GM19025 (cell line): ENCODE data around the gene PPM1D.
A peak's percentile ranks its signal among the peaks of the same experiment; 100 is the strongest.
"Not testable (repeated sequence)": the region's sequence is repeated elsewhere in the genome, so short reads cannot be mapped to it uniquely, and the experiment has no call there.

Experiments
- ATAC-seq: cut with Tn5 transposase; IDR thresholded peaks from one replicate; pipeline ENCODE4 v1.9.1; 2021; ENCODE audit warnings: mild to moderate bottlenecking, low read depth, moderate library complexity; ENCODE audit not compliant: unreplicated experiment

Gene PPM1D

GRCh38 chr17:60592750-60593149 is 7.2 kb upstream of the PPM1D start:
- no peak for ATAC-seq

- not testable (repeated sequence) for ATAC-seq
Measured at GRCh38 chr17:60593441-60594036, 6.5 kb upstream of the PPM1D start.

- not testable (repeated sequence) for ATAC-seq
Measured at GRCh38 chr17:60594170-60594569, 5.8 kb upstream of the PPM1D start.

DNA sequence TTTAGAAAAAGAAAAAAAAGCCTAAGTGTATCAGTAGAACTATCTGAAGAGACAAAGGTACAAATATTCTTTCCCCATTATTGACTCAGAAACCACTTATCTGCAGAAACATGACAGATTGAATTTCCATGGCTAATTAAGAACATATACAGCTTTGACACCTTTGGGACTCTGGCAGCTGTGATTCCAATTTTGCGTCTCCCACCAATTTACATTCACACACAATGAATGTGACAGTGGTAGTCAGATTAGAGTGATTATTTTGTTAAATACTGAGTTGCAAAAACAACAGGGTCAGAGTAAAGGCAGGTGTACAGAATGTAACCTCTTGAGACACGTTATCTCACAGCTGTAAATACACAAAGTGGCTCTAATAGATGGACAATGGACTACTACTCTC is 5.3 kb upstream of the PPM1D start:
- ATAC-seq = no peak

- ATAC-seq = no peak
Measured at GRCh38 chr17:60597297-60597696, 2.7 kb upstream of the PPM1D start.

GRCh38 chr17:60598001-60598736 is 1.8 kb upstream of the PPM1D start:
- no peak for ATAC-seq

- no peak for ATAC-seq
Measured at GRCh38 chr17:60599220-60599619, 773 bp upstream of the PPM1D start.

GRCh38 chr17:60600490-60601446 is 775 bp downstream of the PPM1D start:
- ATAC-seq = peak; percentile 7

- no peak for ATAC-seq
Measured at GRCh38 chr17:60601447-60602384, 1.7 kb downstream of the PPM1D start.

DNA sequence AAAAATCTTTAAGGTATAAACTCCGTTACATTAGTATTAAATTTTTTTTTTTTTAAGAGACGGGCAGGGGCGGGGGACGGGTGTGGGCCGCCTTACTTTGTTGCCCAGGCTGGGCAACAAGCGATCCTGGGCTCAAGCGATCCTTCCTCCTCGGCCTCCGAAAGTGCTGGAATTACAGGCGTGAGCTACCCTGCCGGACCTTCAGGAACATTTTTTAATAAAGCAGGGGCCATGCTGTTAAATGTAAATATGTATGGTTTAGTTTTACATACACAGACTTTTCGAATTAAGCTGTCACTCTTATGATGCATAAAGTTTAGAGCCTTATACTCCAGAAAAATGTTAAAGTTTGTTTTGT is 2.4 kb downstream of the PPM1D start:
- ATAC-seq = no peak

GRCh38 chr17:60602871-60603270 is 2.9 kb downstream of the PPM1D start:
- ATAC-seq = no peak

DNA sequence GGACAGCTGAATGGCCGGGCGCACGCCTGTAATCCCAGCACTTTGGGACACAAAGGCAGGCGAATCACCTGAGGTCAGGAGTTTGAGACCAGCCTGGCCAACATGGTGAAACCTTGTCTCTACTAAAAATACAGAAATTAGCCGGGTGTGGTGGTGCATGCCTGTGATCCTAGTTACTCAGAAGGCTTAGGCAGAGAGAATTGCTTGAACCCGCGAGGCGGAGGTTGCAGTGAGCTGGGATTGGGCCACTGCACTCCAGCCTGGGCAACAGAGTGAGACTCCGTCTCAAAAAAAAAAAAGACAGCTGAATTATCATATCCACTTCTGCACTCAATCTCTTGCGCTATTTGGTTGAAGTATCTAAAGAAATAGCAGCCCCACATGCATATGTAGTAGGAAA is 3.5 kb downstream of the PPM1D start:
- ATAC-seq = not testable (repeated sequence)

DNA sequence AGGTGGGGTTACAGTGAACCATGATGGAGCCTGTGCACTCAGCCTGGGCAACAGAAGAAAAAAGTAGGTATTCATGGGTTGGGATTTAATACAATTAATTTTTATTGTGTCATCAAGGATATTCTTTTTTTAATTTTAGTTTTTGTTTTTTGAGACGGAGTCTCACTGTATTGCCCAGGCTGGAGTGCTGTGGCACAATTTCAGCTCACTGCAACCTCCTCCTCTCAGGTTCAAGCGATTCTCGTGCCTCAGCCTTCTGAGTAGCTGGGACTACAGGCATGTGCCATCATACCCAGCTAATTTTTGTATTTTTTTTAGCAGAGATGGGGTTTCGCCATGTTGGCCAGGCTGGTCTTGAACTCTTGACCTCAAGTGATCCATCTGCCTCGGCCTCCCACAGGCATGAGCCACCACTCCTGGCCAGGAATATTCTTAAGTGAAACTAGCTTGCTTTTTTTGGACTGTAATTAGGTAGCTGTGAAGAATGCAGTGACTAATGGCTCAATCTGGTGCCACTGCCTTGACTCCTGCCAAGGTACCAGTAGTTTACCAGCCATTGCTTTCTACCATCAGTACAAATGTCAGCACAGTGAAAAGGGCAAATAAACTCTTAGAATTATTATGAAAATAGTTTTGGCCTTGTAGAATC is 4.8 kb downstream of the PPM1D start:
- no peak for ATAC-seq

GRCh38 chr17:60606036-60606435 is 6.0 kb downstream of the PPM1D start:
- ATAC-seq = no peak

DNA sequence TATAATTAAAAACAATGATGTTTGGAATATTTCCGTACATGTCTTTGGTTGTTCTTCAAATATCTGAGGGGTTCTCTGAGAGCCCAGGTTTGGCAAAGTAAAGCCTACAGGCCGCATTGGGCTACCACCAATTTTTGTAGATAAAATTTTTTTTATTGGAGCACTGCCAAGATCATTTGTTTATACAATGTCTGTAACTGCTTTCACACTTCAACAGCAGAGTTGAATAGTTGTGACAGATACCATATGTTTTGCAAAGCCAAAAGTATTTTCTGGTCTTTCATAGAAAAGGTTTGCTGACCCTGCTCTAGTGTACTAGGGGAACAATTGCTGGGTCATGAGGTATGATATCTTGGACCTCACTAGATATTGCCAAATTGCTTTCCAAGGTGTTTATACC is 10.5 kb downstream of the PPM1D start:
- ATAC-seq = no peak

GRCh38 chr17:60611321-60611720 is 11.3 kb downstream of the PPM1D start:
- ATAC-seq = not testable (repeated sequence)

- ATAC-seq = no peak
Measured at GRCh38 chr17:60613325-60613724, 13.3 kb downstream of the PPM1D start.

GRCh38 chr17:60613796-60614195 is 13.8 kb downstream of the PPM1D start:
- not testable (repeated sequence) for ATAC-seq

- ATAC-seq = not testable (repeated sequence)
Measured at GRCh38 chr17:60614247-60614646, 14.3 kb downstream of the PPM1D start.

GRCh38 chr17:60615108-60615507 is 15.1 kb downstream of the PPM1D start:
- ATAC-seq = no peak
